Neural cell (in vitro differentiated cells): Measurements from ENCODE around the gene LSM10. TPM values are rescaled to one million over a fixed set of nuclear protein-coding genes. Genes with fewer than 3 reads are reported as not detected.

Source experiments
- H2AFZ ChIP-seq: fragments of 200-600, 300-800 bp; sonication (generic), shearing (Covaris generic); 2 replicates; pipeline ENCODE4 v1.6.0; 2014; ENCODE audit warnings: low read depth, mild to moderate bottlenecking, antibody characterized with exemption, low read length, moderate library complexity
- H3F3A ChIP-seq: fragments of 200-600 bp; shearing (Covaris generic); 2 replicates; pipeline ENCODE4 v1.6.1; 2016; ENCODE audit warnings: mild to moderate bottlenecking, moderate library complexity, mixed read lengths, antibody characterized with exemption, low read length; ENCODE audit not compliant: insufficient read depth, poor library complexity, severe bottlenecking
- H3K27ac ChIP-seq: fragments of 200-600, 300-800 bp; sonication (generic), shearing (Covaris generic); 2 replicates; pipeline ENCODE4 v1.5.1; 2014; ENCODE audit warnings: mild to moderate bottlenecking, low read length, moderate library complexity
- H3K27me3 ChIP-seq: fragments of 300-800, 200-600 bp; sonication (generic), shearing (Covaris generic); 2 replicates; pipeline ENCODE4 v1.6.0; 2014; ENCODE audit warnings: mild to moderate bottlenecking, low read depth, low read length, moderate library complexity; ENCODE audit not compliant: insufficient read depth
- H3K36me3 ChIP-seq: fragments of 300-800, 200-600 bp; sonication (generic), shearing (Covaris generic); 2 replicates; pipeline ENCODE4 v1.5.1; 2014; ENCODE audit warnings: mild to moderate bottlenecking, antibody characterized with exemption, low read length, moderate library complexity; ENCODE audit not compliant: insufficient read depth
- H3K4me2 ChIP-seq: fragments of 300-800, 200-600 bp; sonication (generic), shearing (Covaris generic); 2 replicates; pipeline ENCODE4 v1.6.0; 2014; ENCODE audit warnings: mild to moderate bottlenecking, low read length
- H3K4me3 ChIP-seq: fragments of 300-800, 200-600 bp; sonication (generic), shearing (Covaris generic); 2 replicates; pipeline ENCODE4 v1.5.1; 2014; ENCODE audit warnings: mild to moderate bottlenecking, low read length, moderate library complexity
- H3K79me2 ChIP-seq: fragments of 200-600 bp; shearing (Covaris generic); replicated peaks from 2 replicates; pipeline ENCODE4 v1.6.0; 2014; ENCODE audit warnings: mild to moderate bottlenecking, low read length, moderate library complexity; ENCODE audit not compliant: insufficient read depth
- H3K9ac ChIP-seq: fragments of 300-800, 200-600 bp; sonication (generic), shearing (Covaris generic); 2 replicates; pipeline ENCODE4 v1.6.1; 2016; ENCODE audit warnings: mild to moderate bottlenecking, low read length, mixed read lengths
- H3K9me2 ChIP-seq: fragments of 200-600 bp; shearing (Covaris generic); 2 replicates; pipeline ENCODE4 v1.6.1; 2016; ENCODE audit warnings: mild to moderate bottlenecking, low read length, mixed read lengths; ENCODE audit not compliant: insufficient read depth
- H3K9me3 ChIP-seq: fragments of 200-600, 300-800 bp; sonication (generic), shearing (Covaris generic); 2 replicates; pipeline ENCODE4 v1.6.1; 2016; ENCODE audit warnings: mild to moderate bottlenecking, mixed run types, low read length, moderate library complexity, mixed read lengths
- H4K20me1 ChIP-seq: fragments of 200-600 bp; shearing (Covaris generic); 2 replicates; pipeline ENCODE4 v1.6.1; 2016; ENCODE audit warnings: mild to moderate bottlenecking, mixed run types; ENCODE audit not compliant: insufficient read depth
- EP300 ChIP-seq: fragments of 450-650 bp; conservative IDR thresholded peaks from 2 replicates; pipeline ENCODE4 v1.6.1; 2014; ENCODE audit warnings: antibody characterized with exemption, mild to moderate bottlenecking, moderate library complexity; ENCODE audit not compliant: poor library complexity, severe bottlenecking
- EZH2 ChIP-seq: fragments of 200-600, 300-800 bp; shearing (Covaris generic), sonication (generic); IDR thresholded peaks from 2 replicates; pipeline ENCODE4 v1.6.1; 2014; ENCODE audit warnings: antibody characterized with exemption, low read length, borderline replicate concordance, mild to moderate bottlenecking; ENCODE audit not compliant: insufficient read depth, poor library complexity, severe bottlenecking
- MXI1 ChIP-seq: fragments of 450-650 bp; conservative IDR thresholded peaks from 2 replicates; pipeline ENCODE4 v1.6.1; 2014; ENCODE audit warnings: antibody characterized with exemption, mild to moderate bottlenecking; ENCODE audit not compliant: poor library complexity, severe bottlenecking
- POLR2AphosphoS5 ChIP-seq: IDR thresholded peaks from 2 replicates; pipeline ENCODE4 v1.6.1; 2012
- RAD21 ChIP-seq: fragments of 450-650 bp; conservative IDR thresholded peaks from 2 replicates; pipeline ENCODE4 v1.6.1; 2014; ENCODE audit warnings: antibody characterized with exemption, mild to moderate bottlenecking, moderate library complexity
- SMC3 ChIP-seq: fragments of 450-650 bp; conservative IDR thresholded peaks from 2 replicates; pipeline ENCODE4 v1.6.1; 2014; ENCODE audit warnings: antibody characterized with exemption, mild to moderate bottlenecking, moderate library complexity; ENCODE audit not compliant: poor library complexity
- TAF1 ChIP-seq: IDR thresholded peaks from 2 replicates; pipeline ENCODE4 v1.6.1; 2012; ENCODE audit warnings: low read depth
- polyA plus RNA-seq: library from polyadenylated mRNA; depleted of rRNA; stranded (reverse); fragments of >200 nt; gene quantifications from 2 replicates; pipeline ENCODE4 v1.2.3, GENCODE V29; 2014
- TF ChIP-seq, protein P1 (sequence below): fragments of 450-650 bp; IDR thresholded peaks from 2 replicates; pipeline ENCODE4 v1.5.1; 2014; ENCODE audit warnings: antibody characterized with exemption, mild to moderate bottlenecking, moderate library complexity; ENCODE audit not compliant: poor library complexity, severe bottlenecking
- TF ChIP-seq, protein P2 (sequence below): IDR thresholded peaks from 2 replicates; pipeline ENCODE4 v1.6.1; 2012; ENCODE audit warnings: borderline replicate concordance

Gene LSM10
- polyA plus RNA-seq, 1 donor from 2014 or later, result 1.3 TPM

DNA sequence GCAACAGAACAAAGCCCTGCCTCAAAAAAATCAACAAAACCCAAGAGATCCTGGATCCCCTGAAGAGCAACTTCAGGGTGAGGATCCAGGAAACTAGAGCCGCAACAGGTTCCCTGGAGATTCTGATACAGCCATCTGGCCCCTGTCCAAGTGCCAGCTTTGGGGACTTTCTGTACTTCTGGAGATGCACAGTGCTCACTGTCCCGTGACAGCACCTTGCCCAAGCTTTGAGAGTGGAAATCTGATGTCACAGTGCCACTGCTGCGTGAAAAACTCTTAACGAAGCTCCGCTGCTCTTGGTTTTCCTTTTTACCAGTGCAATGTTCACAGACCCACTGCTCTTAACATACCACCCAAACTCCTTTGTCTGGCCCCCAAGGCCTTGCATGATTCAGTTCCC, 38.3 kb downstream of the LSM10 start (continued):
- TF ChIP-seq, protein P1, sequence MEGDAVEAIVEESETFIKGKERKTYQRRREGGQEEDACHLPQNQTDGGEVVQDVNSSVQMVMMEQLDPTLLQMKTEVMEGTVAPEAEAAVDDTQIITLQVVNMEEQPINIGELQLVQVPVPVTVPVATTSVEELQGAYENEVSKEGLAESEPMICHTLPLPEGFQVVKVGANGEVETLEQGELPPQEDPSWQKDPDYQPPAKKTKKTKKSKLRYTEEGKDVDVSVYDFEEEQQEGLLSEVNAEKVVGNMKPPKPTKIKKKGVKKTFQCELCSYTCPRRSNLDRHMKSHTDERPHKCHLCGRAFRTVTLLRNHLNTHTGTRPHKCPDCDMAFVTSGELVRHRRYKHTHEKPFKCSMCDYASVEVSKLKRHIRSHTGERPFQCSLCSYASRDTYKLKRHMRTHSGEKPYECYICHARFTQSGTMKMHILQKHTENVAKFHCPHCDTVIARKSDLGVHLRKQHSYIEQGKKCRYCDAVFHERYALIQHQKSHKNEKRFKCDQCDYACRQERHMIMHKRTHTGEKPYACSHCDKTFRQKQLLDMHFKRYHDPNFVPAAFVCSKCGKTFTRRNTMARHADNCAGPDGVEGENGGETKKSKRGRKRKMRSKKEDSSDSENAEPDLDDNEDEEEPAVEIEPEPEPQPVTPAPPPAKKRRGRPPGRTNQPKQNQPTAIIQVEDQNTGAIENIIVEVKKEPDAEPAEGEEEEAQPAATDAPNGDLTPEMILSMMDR, result no peak
- TF ChIP-seq EP300 (no peak), TAF1 (no peak), SMC3 (no peak)

DNA sequence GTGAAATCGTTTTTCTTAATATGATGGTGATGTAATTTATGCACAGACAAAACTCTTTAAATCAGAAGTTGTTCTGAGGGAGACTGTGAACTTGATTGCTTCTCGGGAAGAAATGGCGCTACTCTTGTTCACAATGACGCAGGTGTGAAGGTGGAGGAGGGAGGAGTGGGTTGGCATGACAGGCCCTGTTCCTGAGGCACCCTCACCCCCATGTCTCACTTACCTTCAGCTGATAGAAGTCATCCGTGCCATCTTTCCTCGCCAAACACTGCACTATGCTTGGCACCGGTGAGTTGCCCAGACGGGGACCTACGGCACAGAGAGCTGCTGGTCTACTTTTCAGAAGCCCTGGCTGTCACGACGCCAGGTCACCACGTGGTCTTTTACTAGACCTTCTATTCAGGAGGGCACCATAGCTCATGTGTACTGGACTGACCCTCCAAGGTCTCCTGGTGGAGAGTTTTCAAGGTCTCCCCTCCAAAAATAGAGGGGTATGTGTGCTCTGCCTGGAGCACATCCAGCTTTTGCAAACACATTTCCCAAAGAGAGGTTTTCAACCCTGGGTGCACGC, 39.1 kb downstream of the LSM10 start:
- Histone ChIP-seq H4K20me1 (no peaks in the 10 kb centered on the region), H3K36me3 (no peaks in the 10 kb centered on the region), H3K4me3 (no peak overlapping the region), H3K27ac (no peak overlapping the region), H3K9ac (no peak overlapping the region), H2AFZ (no peak overlapping the region), H3F3A (no peaks in the 10 kb centered on the region), H3K9me3 (no peaks in the 10 kb centered on the region), H3K4me2 (no peak overlapping the region), H3K9me2 (no peaks in the 10 kb centered on the region), H3K79me2 (no peaks in the 10 kb centered on the region), H3K27me3 (no peaks in the 10 kb centered on the region)
- no peak for TF ChIP-seq TAF1
- no peak for TF ChIP-seq POLR2AphosphoS5
- TF ChIP-seq MXI1, result no peak
- TF ChIP-seq, protein P1, result no peak
- no peak for TF ChIP-seq EP300
- TF ChIP-seq, protein P2, sequence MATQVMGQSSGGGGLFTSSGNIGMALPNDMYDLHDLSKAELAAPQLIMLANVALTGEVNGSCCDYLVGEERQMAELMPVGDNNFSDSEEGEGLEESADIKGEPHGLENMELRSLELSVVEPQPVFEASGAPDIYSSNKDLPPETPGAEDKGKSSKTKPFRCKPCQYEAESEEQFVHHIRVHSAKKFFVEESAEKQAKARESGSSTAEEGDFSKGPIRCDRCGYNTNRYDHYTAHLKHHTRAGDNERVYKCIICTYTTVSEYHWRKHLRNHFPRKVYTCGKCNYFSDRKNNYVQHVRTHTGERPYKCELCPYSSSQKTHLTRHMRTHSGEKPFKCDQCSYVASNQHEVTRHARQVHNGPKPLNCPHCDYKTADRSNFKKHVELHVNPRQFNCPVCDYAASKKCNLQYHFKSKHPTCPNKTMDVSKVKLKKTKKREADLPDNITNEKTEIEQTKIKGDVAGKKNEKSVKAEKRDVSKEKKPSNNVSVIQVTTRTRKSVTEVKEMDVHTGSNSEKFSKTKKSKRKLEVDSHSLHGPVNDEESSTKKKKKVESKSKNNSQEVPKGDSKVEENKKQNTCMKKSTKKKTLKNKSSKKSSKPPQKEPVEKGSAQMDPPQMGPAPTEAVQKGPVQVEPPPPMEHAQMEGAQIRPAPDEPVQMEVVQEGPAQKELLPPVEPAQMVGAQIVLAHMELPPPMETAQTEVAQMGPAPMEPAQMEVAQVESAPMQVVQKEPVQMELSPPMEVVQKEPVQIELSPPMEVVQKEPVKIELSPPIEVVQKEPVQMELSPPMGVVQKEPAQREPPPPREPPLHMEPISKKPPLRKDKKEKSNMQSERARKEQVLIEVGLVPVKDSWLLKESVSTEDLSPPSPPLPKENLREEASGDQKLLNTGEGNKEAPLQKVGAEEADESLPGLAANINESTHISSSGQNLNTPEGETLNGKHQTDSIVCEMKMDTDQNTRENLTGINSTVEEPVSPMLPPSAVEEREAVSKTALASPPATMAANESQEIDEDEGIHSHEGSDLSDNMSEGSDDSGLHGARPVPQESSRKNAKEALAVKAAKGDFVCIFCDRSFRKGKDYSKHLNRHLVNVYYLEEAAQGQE, result no peak
- no peak for TF ChIP-seq SMC3
- TF ChIP-seq EZH2, result no peak
- no peak for TF ChIP-seq RAD21
